Hematopoietic multipotent progenitor cell treated with erythropoietin and hydrocortisone succinate and interleukin-3 and kit ligand, for 4 days (in vitro differentiated cells): Measurements from ENCODE around the gene PTOV1.
A peak's percentile ranks its signal among the peaks of the same experiment; 100 is the strongest.

ENCODE experiments used
- DNase-seq: peaks from one replicate; pipeline ENCODE4 v3.0.0-alpha.2; 2015

Gene PTOV1

GRCh38 chr19:49850487-49851342 is at the start of gene PTOV1:
PTOV1 (plus strand) TSS chr19:49851159.
- DNase-seq = peak; percentile 96

- no peak for DNase-seq
Measured at GRCh38 chr19:49801401-49801888, 49.5 kb upstream of the PTOV1 start.

GRCh38 chr19:49801966-49802661 is 48.8 kb upstream of the PTOV1 start:
- DNase-seq = peak; percentile 50

GRCh38 chr19:49802836-49803528 is 48.0 kb upstream of the PTOV1 start:
- no peak for DNase-seq

GRCh38 chr19:49803529-49803856 is 47.5 kb upstream of the PTOV1 start:
- DNase-seq = no peak

GRCh38 chr19:49805822-49806619 is 44.9 kb upstream of the PTOV1 start:
- DNase-seq = no peak

GRCh38 chr19:49806620-49806959 is 44.4 kb upstream of the PTOV1 start:
- DNase-seq = no peak

GRCh38 chr19:49807058-49807903 is 43.7 kb upstream of the PTOV1 start:
- peak; percentile 85 for DNase-seq

- no peak for DNase-seq
Measured at GRCh38 chr19:49807904-49808675, 42.9 kb upstream of the PTOV1 start.

GRCh38 chr19:49808711-49809159 is 42.2 kb upstream of the PTOV1 start:
- DNase-seq = peak; percentile 94

- peak; percentile 74 for DNase-seq
Measured at GRCh38 chr19:49809160-49809940, 41.6 kb upstream of the PTOV1 start.

GRCh38 chr19:49809941-49810389 is 41.0 kb upstream of the PTOV1 start:
- DNase-seq = no peak

GRCh38 chr19:49811328-49811727 is 39.6 kb upstream of the PTOV1 start:
- DNase-seq = no peak

- no peak for DNase-seq
Measured at GRCh38 chr19:49812452-49812996, 38.4 kb upstream of the PTOV1 start.

GRCh38 chr19:49812997-49813861 is 37.7 kb upstream of the PTOV1 start, which contains the start of gene FUZ:
FUZ (minus strand) TSS chr19:49813292; CDS start chr19:49813106, 186 bp downstream.
- DNase-seq = peak; percentile 99

- no peak for DNase-seq
Measured at GRCh38 chr19:49814010-49814409, 36.9 kb upstream of the PTOV1 start.

GRCh38 chr19:49816590-49816989 is 34.4 kb upstream of the PTOV1 start:
- no peak for DNase-seq

- peak; percentile 92 for DNase-seq
Measured at GRCh38 chr19:49817964-49818648, 32.9 kb upstream of the PTOV1 start, which contains the start of gene MED25. MED25 (plus strand) TSS chr19:49818289; CDS start chr19:49818342, 53 bp downstream.
